ENCODE data around the gene HSD17B2.

HSD17B2 gene

DNA sequence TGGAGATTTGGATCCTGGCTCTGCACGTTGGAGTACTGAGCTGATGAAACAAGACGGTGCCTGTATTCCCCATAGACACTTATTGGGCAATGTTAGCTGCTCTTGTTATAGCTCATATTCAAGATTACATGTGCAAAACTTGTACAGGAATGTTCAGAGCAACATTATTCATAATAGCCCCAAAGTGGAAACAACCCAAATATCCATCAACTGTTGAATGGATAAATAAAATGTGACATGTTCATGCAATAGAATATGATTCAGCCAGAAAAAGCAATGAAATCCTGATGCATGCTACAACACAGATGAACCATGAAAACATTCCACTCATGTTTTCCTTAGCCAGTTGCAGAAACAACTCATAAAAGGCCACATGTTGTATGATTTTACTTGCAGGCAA is 18.1 kb upstream of the HSD17B2 start:
- TF ChIP-seq CTCF (IDR thresholded peaks at IDR 0.05; ENCODE audit: low read depth, low read length): no peak
- peak; percentile 33 to 80 for DNase-seq (ENCODE audit: low read depth in 2 of 2)
- no peak overlapping the region for H3K4me3 ChIP-seq (replicated peaks in 1 of 2; ENCODE audit: low read depth in 2 of 2, low read length in 2 of 2)

- DNase-seq (ENCODE audit: low read depth in 2 of 2): no peak
These were observed 17.0 kb upstream of the HSD17B2 start for GRCh38 chr16:82017911-82018568.

GRCh38 chr16:82019535-82019934 is 15.5 kb upstream of the HSD17B2 start:
- TF ChIP-seq CTCF (IDR thresholded peaks at IDR 0.05; ENCODE audit: low read depth, low read length): no peak
- no peak for DNase-seq (ENCODE audit: low read depth in 2 of 2)
- no peak overlapping the region for H3K4me3 ChIP-seq (replicated peaks in 1 of 2; ENCODE audit: low read depth in 2 of 2, low read length in 2 of 2)

More at GRCh38 chr16:82017911-82018568, 17.0 kb upstream of the HSD17B2 start:
- no peak for TF ChIP-seq CTCF (IDR thresholded peaks at IDR 0.05; ENCODE audit: low read depth, low read length)
- H3K4me3 ChIP-seq (replicated peaks in 1 of 2; ENCODE audit: low read depth in 2 of 2, low read length in 2 of 2): no peak overlapping the region

DNA sequence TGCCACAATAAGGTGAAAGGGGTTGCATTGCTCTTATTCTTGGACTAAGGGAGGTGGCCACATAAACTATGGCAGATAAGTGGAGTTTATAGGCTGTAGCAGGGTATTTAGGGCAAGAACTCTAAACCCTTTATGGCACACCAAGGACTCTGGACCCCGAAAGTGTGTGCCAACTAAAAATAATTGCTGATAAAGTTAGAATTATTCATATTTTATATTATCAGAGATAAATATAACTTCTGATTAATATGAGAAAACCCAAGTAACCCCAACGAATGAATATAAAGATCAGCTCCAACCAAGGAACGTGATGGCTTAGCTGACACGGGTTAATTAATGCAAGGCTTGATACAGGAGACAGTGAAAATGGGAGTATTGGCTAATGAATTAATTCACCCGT is 15.0 kb upstream of the HSD17B2 start:
- no peak for DNase-seq (ENCODE audit: low read depth in 2 of 2)
- H3K4me3 ChIP-seq (replicated peaks in 1 of 2; ENCODE audit: low read depth in 2 of 2, low read length in 2 of 2): no peak overlapping the region
- no peak for TF ChIP-seq CTCF (IDR thresholded peaks at IDR 0.05; ENCODE audit: low read depth, low read length)

DNA sequence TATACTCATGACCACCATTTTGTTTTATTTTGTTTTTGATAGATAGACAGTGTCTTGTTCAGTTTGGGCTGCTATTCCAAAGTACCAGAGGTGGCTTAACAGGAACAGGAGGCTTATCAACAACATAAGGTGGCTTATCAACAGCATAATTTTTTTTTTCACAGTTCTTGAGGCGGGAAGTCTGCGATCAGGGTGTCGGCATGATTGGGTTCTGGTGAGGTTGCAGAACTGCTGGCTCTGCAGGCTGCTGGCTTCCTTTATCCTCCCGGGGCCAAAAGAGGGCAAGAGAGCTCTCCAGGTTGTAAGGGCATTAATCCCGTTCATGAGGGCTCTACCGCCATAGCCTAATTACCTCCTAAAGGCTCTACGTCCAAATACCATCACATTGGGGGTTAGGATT is 11.8 kb upstream of the HSD17B2 start:
- H3K4me3 ChIP-seq (replicated peaks in 1 of 2; ENCODE audit: low read depth in 2 of 2, low read length in 2 of 2): no peak overlapping the region
- no peak for DNase-seq (ENCODE audit: low read depth in 2 of 2)
- no peak for TF ChIP-seq CTCF (IDR thresholded peaks at IDR 0.05; ENCODE audit: low read depth, low read length)

DNA sequence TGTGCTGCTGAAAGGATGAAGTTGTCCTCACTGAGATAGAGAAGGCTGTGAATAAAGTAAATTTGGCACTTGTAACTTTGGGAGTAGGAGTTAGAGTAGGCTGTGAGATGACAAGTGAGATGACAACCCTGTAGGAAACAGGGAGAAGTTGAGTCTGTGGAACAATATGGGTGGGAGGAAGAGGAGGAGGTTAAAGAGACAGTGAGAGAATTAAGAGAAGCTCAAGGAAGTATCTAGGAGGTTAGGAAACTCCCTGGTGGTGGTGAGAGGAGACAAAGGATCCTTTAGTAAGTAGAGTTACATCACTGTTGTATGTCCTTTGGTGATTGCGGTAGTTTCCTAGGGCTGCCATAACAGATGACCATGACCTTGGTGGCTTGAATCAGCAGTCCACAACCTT is 10.7 kb upstream of the HSD17B2 start:
- no peak for TF ChIP-seq CTCF (IDR thresholded peaks at IDR 0.05; ENCODE audit: low read depth, low read length)
- DNase-seq (ENCODE audit: low read depth in 2 of 2): no peak
- H3K4me3 ChIP-seq (replicated peaks in 1 of 2; ENCODE audit: low read depth in 2 of 2, low read length in 2 of 2): no peak overlapping the region

DNA sequence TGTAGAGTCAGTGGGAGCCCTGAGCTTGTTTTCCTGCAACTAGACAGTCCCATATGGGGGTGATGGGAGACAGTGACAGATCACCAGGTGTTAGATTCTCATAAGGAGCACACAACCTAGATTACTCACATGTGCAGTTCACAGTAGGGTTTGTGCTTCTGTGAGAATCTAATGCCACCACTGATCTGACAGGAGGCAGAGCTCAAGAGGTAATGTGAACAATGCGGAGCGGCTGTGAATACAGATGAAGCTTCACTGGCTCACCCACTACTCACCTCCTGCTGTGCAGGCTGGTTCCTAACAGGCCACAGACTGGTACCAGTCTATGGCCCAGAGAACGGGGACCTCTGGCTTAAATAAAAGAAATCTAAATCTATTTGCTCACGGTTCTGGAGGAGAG is 10.2 kb upstream of the HSD17B2 start:
- DNase-seq (ENCODE audit: low read depth in 2 of 2): no peak
- no peak overlapping the region for H3K4me3 ChIP-seq (replicated peaks in 1 of 2; ENCODE audit: low read depth in 2 of 2, low read length in 2 of 2)
- TF ChIP-seq CTCF (IDR thresholded peaks at IDR 0.05; ENCODE audit: low read depth, low read length): no peak

Data from cardiac fibroblast (primary cell).